H1 (cell line): Measurements from ENCODE around the gene UBE2G2. TPM values are rescaled to one million over a fixed set of nuclear protein-coding genes. Genes with fewer than 3 reads are reported as not detected.

Experiments
- E2F6 ChIP-seq: IDR thresholded peaks from 2 replicates; pipeline ENCODE4 v1.6.1; 2012; ENCODE audit warnings: inconsistent platforms
- JUND ChIP-seq: IDR thresholded peaks from 2 replicates; pipeline ENCODE4 v1.6.1; 2011; ENCODE audit warnings: mild to moderate bottlenecking, improper control_type of control experiment, low read length
- polyA plus RNA-seq, 7 experiments: library from polyadenylated mRNA; depleted of rRNA in 3 of 7; stranded (reverse) in 5 of 7; unstranded in 2 of 7; fragments of >200 nt in 5 of 7; fragments of 200-250 nt in 2 of 7; gene quantifications; 1 replicate in 5 of 7; 2 replicates in 1 of 7; 4 replicates in 1 of 7; pipeline versions ENCODE4 v1.2.1 to v1.2.3, GENCODE V29; 2011 to 2013; ENCODE audit warnings: missing spikeins in 2 of 7, mixed read lengths in 2 of 7
- total RNA-seq: library from RNA; stranded (reverse); fragmentation: NEBNext Ultra II Directional; extraction: Animal tissue kit (Norgen Biotek cat#: 25700); gene quantifications from 2 replicates; pipeline ENCODE4 v1.2.1, GENCODE V29; 2021

Gene UBE2G2
- total and polyA plus RNA-seq, 2 of the 8 experiments (the other 6 are each of a cell fraction or from before 2014, with no cell fraction given), result 96.3 to 101 TPM

GRCh38 chr21:44723177-44724131 is 78.2 kb downstream of the UBE2G2 start (continued):
- TF ChIP-seq E2F6 (peak; percentile 82), JUND (no peak)
